NCI-H187 treated with DMSO at 0.1 percent for 48 hours (cell line): ENCODE measurements around the gene SYNC.
"Not testable (repeated sequence)": the region's sequence is repeated elsewhere in the genome, so short reads cannot be mapped to it uniquely, and the experiment has no call there.

Source experiments
- DNase-seq: peaks from one replicate; lab custom pipeline; 2025; lab: John Stamatoyannopoulos, UW

Gene SYNC

DNA sequence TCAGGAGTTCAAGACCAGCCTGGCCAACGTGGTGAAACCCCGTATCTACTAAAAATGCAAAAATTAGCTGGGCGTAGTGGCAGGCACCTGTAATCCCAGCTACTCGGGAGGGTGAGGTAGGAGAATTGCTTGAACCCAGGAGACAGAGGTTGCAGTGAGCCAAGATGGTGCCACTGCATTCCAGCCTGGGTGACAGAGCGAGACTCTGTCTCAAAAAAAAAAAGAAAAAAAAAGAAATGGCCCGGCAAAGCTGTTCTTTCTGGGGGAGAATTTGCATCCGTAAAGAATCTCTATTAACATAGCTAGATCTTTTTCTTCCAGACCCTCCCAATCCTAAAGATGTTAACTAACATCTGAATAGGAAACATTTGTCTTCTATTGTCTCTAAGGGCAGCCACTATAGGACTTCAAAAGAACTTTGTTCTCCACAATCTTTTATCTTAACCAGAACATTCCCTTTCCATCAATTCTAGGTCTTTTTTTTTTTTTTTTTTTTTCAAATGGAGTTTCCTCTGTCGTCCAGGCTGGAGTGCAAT lies 60.2 kb downstream of the SYNC start:
- not testable (repeated sequence) for DNase-seq

GRCh38 chr1:32639489-32640075 lies 63.0 kb downstream of the SYNC start:
- no peak for DNase-seq

DNA sequence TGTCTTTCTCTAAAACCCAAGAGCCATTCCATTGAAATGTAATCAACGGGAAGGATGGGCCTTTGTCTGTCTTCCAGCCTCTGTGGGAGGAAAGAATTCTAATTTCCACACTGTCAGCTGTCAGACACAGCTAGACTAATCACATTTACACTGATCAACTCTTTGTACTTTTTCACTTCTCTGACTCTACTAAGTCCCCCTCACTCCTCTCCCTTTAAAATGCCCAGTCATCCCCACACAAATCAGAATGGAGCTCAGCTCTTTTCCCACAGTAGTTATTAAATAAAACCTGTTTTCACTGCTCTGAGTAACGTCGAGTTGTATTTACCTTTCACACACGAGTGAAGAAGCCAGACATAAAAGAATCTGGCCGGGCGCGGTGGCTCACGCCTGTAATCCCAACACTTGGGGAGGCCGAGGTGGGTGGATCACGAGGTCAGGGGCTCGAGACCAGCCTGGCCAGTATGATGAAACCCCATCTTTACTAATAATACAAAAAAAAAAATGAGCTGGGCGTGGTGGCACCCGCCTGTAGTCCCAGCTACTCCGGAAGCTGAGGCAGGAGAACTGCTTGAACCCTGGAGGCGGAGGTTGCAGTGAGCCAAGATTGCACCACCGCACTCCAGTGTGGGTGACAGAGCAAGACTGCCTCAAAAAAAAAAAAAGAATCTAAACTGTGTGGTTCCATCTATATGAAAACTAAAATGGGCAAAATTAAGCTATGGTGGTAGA lies 65.5 kb downstream of the SYNC start:
- no peak for DNase-seq

GRCh38 chr1:32635508-32636277 lies 66.9 kb downstream of the SYNC start:
- DNase-seq, result no peak

- no peak for DNase-seq
Observed at GRCh38 chr1:32632829-32633228, 69.7 kb downstream of the SYNC start.

- not testable (repeated sequence) for DNase-seq
Observed at GRCh38 chr1:32630173-32630572, 72.4 kb downstream of the SYNC start.
